HEK293 (cell line): ENCODE measurements around the gene UBR7.
A peak's percentile ranks its signal among the peaks of the same experiment; 100 is the strongest.
"Not testable (repeated sequence)": the region's sequence is repeated elsewhere in the genome, so short reads cannot be mapped to it uniquely, and the experiment has no call there.

Experiments
- CTCF ChIA-PET: fragments of 350-600 bp; formaldehyde crosslinking; extraction: SDS; loops from one replicate; lab custom pipeline; 2021; ENCODE audit warnings: antibody characterized with exemption; lab: Yijun Ruan, JAX
- POLR2A ChIA-PET: fragments of 300-600 bp; formaldehyde crosslinking; extraction: SDS; loops from one replicate; lab custom pipeline; 2020; ENCODE audit warnings: antibody characterized with exemption, inconsistent platforms; lab: Yijun Ruan, JAX
- H3K27ac ChIP-seq: fragments of 200-500 bp; sonication (Bioruptor generic); 2 replicates; pipeline ENCODE4 v1.5.1; 2014; ENCODE audit warnings: low read depth, low read length, control low read depth, inconsistent platforms; ENCODE audit errors: extremely low read depth
- H3K36me3 ChIP-seq, 2 experiments: fragments of 200-500 bp in 1 of 2; sonication (Bioruptor generic) in 1 of 2; 1 replicate in 1 of 2; 2 replicates in 1 of 2; pipeline ENCODE4 v1.5.1; 2014 to 2017; ENCODE audit warnings: inconsistent platforms in 2 of 2, low read length in 2 of 2; ENCODE audit not compliant: control insufficient read depth in 2 of 2, insufficient read depth in 1 of 2
- H3K4me1 ChIP-seq: fragments of 200-500 bp; sonication (Bioruptor generic); 2 replicates; pipeline ENCODE4 v1.5.1; 2014; ENCODE audit warnings: mild to moderate bottlenecking, low read length, inconsistent platforms; ENCODE audit not compliant: control insufficient read depth, insufficient read depth
- H3K4me3 ChIP-seq: 2 replicates; pipeline ENCODE4 v1.5.1; 2011; ENCODE audit warnings: low read depth, mild to moderate bottlenecking, control low read depth, low read length, moderate library complexity
- H3K9me3 ChIP-seq: fragments of 200-500 bp; sonication (Bioruptor generic); 2 replicates; pipeline ENCODE4 v1.5.1; 2014; ENCODE audit warnings: low read depth, low read length, inconsistent platforms; ENCODE audit not compliant: control insufficient read depth, insufficient read depth
- AEBP2 ChIP-seq: fragments of 450-650 bp; formaldehyde crosslinking; IDR thresholded peaks from 2 replicates; pipeline ENCODE4 v1.5.1; 2016; ENCODE audit warnings: missing biosample characterization, missing genetic modification characterization, borderline replicate concordance
- PRDM10 ChIP-seq: fragments of 450-650 bp; formaldehyde crosslinking; IDR thresholded peaks from 2 replicates; pipeline ENCODE4 v1.5.1; 2016; ENCODE audit warnings: missing biosample characterization, missing genetic modification characterization
- SCRT1 ChIP-seq: fragments of 450-650 bp; formaldehyde crosslinking; IDR thresholded peaks from 2 replicates; pipeline ENCODE4 v1.5.1; 2016; ENCODE audit warnings: missing biosample characterization, missing genetic modification characterization, borderline replicate concordance
- ZIC2 ChIP-seq: fragments of 450-650 bp; formaldehyde crosslinking; IDR thresholded peaks from 2 replicates; pipeline ENCODE4 v1.5.1; 2016; ENCODE audit warnings: missing biosample characterization, missing genetic modification characterization
- ZNF133 ChIP-seq: fragments of 450-650 bp; formaldehyde crosslinking; IDR thresholded peaks from 2 replicates; pipeline ENCODE4 v1.5.1; 2016; ENCODE audit warnings: missing biosample characterization, missing genetic modification characterization
- ZNF302 ChIP-seq: fragments of 450-650 bp; formaldehyde crosslinking; IDR thresholded peaks from 2 replicates; pipeline ENCODE4 v1.5.1; 2016; ENCODE audit warnings: missing biosample characterization, missing genetic modification characterization, low read depth
- ZNF335 ChIP-seq: fragments of 450-650 bp; formaldehyde crosslinking; conservative IDR thresholded peaks from 2 replicates; pipeline ENCODE4 v1.5.1; 2016; ENCODE audit warnings: missing biosample characterization, missing genetic modification characterization
- ZNF610 ChIP-seq: fragments of 450-650 bp; formaldehyde crosslinking; IDR thresholded peaks from 2 replicates; pipeline ENCODE4 v1.5.1; 2016; ENCODE audit warnings: missing biosample characterization, missing genetic modification characterization, borderline replicate concordance
- ZNF654 ChIP-seq: fragments of 450-650 bp; formaldehyde crosslinking; IDR thresholded peaks from 2 replicates; pipeline ENCODE4 v1.5.1; 2016; ENCODE audit warnings: low read depth, missing biosample characterization, missing genetic modification characterization
- ZNF660 ChIP-seq: fragments of 450-650 bp; IDR thresholded peaks from 2 replicates; pipeline ENCODE4 v1.5.1; 2018; ENCODE audit warnings: missing biosample characterization, mild to moderate bottlenecking, missing genetic modification characterization
- ZNF777 ChIP-seq: fragments of 450-650 bp; formaldehyde crosslinking; IDR thresholded peaks from 2 replicates; pipeline ENCODE4 v1.5.1; 2017; ENCODE audit warnings: missing biosample characterization, missing genetic modification characterization, borderline replicate concordance
- ZNF791 ChIP-seq: fragments of 450-650 bp; formaldehyde crosslinking; IDR thresholded peaks from 2 replicates; pipeline ENCODE4 v1.5.1; 2016; ENCODE audit warnings: missing biosample characterization, missing genetic modification characterization
- ZNF792 ChIP-seq: fragments of 450-650 bp; formaldehyde crosslinking; IDR thresholded peaks from 2 replicates; pipeline ENCODE4 v1.5.1; 2016; ENCODE audit warnings: missing biosample characterization, missing genetic modification characterization
- TF ChIP-seq, protein P1 (sequence below): fragments of 450-650 bp; formaldehyde crosslinking; IDR thresholded peaks from 2 replicates; pipeline ENCODE4 v1.5.1; 2016; ENCODE audit warnings: missing biosample characterization, missing genetic modification characterization, low read depth
- TF ChIP-seq, protein P2 (sequence below): fragments of 450-650 bp; formaldehyde crosslinking; conservative IDR thresholded peaks from 2 replicates; pipeline ENCODE4 v1.5.1; 2016; ENCODE audit warnings: low read depth, missing biosample characterization, missing genetic modification characterization

UBR7 gene

DNA sequence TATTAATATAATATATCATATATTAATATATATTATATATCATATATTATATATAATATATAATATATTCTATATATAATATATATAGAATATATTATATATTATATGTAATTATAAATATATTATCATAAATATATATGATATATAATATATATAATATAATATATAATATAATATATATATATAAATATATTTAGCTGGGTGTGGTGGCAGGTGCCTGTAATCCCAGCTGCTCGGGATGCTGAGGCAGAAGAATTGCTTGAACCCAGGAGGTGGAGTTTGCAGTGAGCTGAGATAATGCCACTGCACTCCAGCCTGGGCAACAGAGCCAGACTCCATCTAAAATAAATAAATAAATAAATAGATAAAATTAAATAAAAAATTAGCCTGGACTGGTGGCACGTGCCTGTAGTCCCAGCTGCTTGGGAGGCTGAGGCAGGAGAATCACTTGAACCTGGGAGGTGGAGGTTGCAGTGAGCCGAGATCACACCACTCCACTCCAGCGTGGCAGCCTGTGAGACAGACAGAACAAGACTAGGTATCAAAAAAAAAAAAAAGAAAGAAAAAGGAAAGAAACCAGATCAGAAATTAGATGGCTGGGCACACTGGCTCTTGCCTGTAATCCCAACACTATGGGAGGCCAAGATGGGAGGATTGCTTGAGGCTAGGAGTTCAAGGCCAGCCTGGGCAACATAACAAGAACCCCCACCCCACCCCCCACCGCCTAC, 47.3 kb upstream of the UBR7 start:
- H3K9me3 ChIP-seq, H3K4me3 ChIP-seq, H3K27ac ChIP-seq, H3K4me1 ChIP-seq, H3K36me3 ChIP-seq: not testable (repeated sequence)
- ChIA-PET POLR2A (interaction anchor here (0.7 kb wide), 1 partner anchor 27 kb away, joined by 3 read pairs; no protein-coding TSS in a partner anchor), CTCF (interaction anchor here (0.6 to 1.4 kb wide), 6 partner anchors 12 to 507 kb away, joined by 3 to 7 read pairs (median 4); no protein-coding TSS in a partner anchor)
- TF ChIP-seq ZNF335 (tag by site-specific recombination): peak; percentile 37; the same call in 1 of the 2 replicates
- TF ChIP-seq, all 188 proteins: peak for 1; not testable (repeated sequence) for 187

DNA sequence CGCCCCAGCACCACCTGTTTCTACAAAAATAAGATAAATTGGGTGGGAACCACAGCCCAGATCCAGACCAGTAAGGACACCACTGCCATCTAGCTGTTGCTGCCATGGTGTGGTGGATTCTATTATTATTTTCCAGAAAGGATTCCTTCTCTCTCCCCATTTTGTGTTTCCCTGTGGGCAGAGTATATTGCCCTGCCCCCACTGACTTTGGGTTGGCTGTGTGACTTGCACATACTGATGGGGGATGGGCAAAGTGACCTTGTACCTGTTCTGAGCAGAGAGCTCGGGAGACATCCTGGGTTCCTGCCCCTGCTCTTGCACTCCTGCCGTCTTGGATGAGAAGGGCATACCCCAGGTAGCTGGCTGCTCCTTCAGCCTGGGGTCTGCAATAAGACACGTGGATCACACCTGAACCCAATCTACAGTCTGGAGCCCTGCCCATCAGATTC, 46.7 kb upstream of the UBR7 start:
- Histone ChIP-seq H3K36me3 (no peaks in the 10 kb centered on the region), H3K4me3 (no peak overlapping the region), H3K9me3 (no peaks in the 10 kb centered on the region), H3K27ac (no peak overlapping the region), H3K4me1 (no peaks in the 10 kb centered on the region)
- CTCF ChIA-PET: interaction anchor here (0.6 to 1.4 kb wide), 11 partner anchors 9 to 506 kb away, joined by 3 to 8 read pairs (median 4); no protein-coding TSS in a partner anchor
- TF ChIP-seq ZNF654 (tag by site-specific recombination) (peak; percentile 38), ZNF133 (tag by site-specific recombination) (no peak), ZNF792 (no peak), ZNF777 (no peak)
- TF ChIP-seq, protein P1, sequence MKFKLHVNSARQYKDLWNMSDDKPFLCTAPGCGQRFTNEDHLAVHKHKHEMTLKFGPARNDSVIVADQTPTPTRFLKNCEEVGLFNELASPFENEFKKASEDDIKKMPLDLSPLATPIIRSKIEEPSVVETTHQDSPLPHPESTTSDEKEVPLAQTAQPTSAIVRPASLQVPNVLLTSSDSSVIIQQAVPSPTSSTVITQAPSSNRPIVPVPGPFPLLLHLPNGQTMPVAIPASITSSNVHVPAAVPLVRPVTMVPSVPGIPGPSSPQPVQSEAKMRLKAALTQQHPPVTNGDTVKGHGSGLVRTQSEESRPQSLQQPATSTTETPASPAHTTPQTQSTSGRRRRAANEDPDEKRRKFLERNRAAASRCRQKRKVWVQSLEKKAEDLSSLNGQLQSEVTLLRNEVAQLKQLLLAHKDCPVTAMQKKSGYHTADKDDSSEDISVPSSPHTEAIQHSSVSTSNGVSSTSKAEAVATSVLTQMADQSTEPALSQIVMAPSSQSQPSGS (tag by site-specific recombination): no peak
- TF ChIP-seq, all 188 proteins: peak for 1
- POLR2A ChIA-PET: interaction anchor here (0.7 kb wide), 1 partner anchor 27 kb away, joined by 3 read pairs; no protein-coding TSS in a partner anchor

DNA sequence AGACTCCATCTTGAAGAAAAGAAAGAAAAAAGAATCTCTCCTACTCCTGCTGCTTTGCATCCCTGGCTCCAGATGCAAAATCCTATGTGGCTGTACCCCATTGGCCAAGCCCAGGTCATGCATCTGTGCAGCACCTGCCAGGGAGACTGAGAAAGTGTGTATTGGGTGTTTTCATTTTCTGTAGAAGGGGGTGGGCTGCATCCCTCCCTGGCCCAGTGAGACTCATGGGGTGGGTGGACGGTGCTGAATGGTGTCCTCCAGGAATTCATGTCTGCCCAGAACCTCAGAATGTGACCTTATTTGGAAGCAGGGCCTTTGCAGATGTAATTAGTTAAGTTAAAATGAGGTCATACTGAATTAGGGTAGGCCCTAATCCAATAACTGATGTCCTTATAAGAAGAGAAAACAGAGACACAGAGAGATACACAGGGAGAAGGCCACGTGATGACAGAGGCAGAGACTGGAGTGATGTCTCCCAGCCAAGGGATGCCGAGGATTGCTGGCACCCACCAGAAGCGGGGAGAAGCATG, 45.6 kb upstream of the UBR7 start:
- TF ChIP-seq SCRT1 (tag by site-specific recombination) (no peak), PRDM10 (peak; percentile 31; the same call in 1 of the 2 replicates), ZNF302 (tag by site-specific recombination) (no peak)

DNA sequence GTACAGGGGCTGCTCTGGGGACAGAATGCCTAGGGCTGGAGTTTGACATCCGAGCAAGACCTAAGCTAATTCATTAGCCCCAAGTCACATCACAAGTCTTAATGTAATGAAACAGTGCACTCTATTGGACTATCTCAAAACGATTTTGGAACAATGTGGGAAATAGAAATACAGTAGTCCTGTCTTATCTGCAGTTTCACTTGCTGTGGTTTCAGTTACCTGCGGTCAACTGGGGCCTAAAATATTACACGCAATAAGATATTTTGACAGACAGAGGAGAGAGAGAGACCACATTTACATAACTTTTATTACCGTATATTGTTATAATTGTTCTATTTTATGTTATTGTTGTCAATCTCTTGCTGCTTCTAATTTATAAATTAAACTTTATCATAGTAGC, 43.5 kb upstream of the UBR7 start:
- no peak overlapping the region for H3K4me3 ChIP-seq
- no peaks in the 10 kb centered on the region for H3K4me1 ChIP-seq
- CTCF ChIA-PET: interaction anchor here (0.6 to 1.6 kb wide), 4 partner anchors 14 to 599 kb away, joined by 3 to 7 read pairs (median 4); no protein-coding TSS in a partner anchor
- H3K9me3 ChIP-seq: no peaks in the 10 kb centered on the region
- H3K27ac ChIP-seq: no peak overlapping the region
- H3K36me3 ChIP-seq: no peaks in the 10 kb centered on the region
- POLR2A ChIA-PET: no interaction called here
- no peak for TF ChIP-seq ZNF610 (tag by site-specific recombination)
- TF ChIP-seq ZNF791 (tag by site-specific recombination): no peak
- TF ChIP-seq ZNF660 (tag by site-specific recombination): no peak
- TF ChIP-seq, protein P2, sequence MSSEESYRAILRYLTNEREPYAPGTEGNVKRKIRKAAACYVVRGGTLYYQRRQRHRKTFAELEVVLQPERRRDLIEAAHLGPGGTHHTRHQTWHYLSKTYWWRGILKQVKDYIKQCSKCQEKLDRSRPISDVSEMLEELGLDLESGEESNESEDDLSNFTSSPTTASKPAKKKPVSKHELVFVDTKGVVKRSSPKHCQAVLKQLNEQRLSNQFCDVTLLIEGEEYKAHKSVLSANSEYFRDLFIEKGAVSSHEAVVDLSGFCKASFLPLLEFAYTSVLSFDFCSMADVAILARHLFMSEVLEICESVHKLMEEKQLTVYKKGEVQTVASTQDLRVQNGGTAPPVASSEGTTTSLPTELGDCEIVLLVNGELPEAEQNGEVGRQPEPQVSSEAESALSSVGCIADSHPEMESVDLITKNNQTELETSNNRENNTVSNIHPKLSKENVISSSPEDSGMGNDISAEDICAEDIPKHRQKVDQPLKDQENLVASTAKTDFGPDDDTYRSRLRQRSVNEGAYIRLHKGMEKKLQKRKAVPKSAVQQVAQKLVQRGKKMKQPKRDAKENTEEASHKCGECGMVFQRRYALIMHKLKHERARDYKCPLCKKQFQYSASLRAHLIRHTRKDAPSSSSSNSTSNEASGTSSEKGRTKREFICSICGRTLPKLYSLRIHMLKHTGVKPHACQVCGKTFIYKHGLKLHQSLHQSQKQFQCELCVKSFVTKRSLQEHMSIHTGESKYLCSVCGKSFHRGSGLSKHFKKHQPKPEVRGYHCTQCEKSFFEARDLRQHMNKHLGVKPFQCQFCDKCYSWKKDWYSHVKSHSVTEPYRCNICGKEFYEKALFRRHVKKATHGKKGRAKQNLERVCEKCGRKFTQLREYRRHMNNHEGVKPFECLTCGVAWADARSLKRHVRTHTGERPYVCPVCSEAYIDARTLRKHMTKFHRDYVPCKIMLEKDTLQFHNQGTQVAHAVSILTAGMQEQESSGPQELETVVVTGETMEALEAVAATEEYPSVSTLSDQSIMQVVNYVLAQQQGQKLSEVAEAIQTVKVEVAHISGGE (tag by site-specific recombination): no peak
- no peak for TF ChIP-seq ZIC2 (tag by site-specific recombination)
- TF ChIP-seq ZNF302 (tag by site-specific recombination): no peak
- TF ChIP-seq AEBP2 (tag by site-specific recombination): no peak

More for the DNA sequence above, 45.6 kb upstream of the UBR7 start:
- no peak overlapping the region for H3K4me3 ChIP-seq
- CTCF ChIA-PET: interaction anchor here (1.0 to 1.4 kb wide), 4 partner anchors 8 to 227 kb away, joined by 3 to 7 read pairs (median 4); no protein-coding TSS in a partner anchor
- H3K27ac ChIP-seq: no peak overlapping the region
- H3K4me1 ChIP-seq: no peaks in the 10 kb centered on the region
- H3K36me3 ChIP-seq: no peaks in the 10 kb centered on the region
- H3K9me3 ChIP-seq: no peaks in the 10 kb centered on the region
- POLR2A ChIA-PET: no interaction called here
